ENCODE measurements around the gene WDR44.
"Not testable (repeated sequence)": the region's sequence is repeated elsewhere in the genome, so short reads cannot be mapped to it uniquely, and the experiment has no call there.

The WDR44 gene

GRCh38 chrX:118360429-118361125 is 14.7 kb downstream of the WDR44 start:
- DNase-seq (ENCODE audit: low read depth), result no peak

GRCh38 chrX:118364261-118364660 is 18.4 kb downstream of the WDR44 start:
- DNase-seq (ENCODE audit: low read depth), result no peak

GRCh38 chrX:118367338-118367737 is 21.4 kb downstream of the WDR44 start:
- no peak for DNase-seq (ENCODE audit: low read depth)

GRCh38 chrX:118368398-118368797 is 22.5 kb downstream of the WDR44 start:
- no peak for DNase-seq (ENCODE audit: low read depth)

- no peak for DNase-seq (ENCODE audit: low read depth)
Observed at GRCh38 chrX:118370921-118371624, 25.2 kb downstream of the WDR44 start.

GRCh38 chrX:118373538-118373937 is 27.6 kb downstream of the WDR44 start:
- no peak for DNase-seq (ENCODE audit: low read depth)

- DNase-seq (ENCODE audit: low read depth), result no peak
Observed at GRCh38 chrX:118383120-118383519, 37.2 kb downstream of the WDR44 start.

GRCh38 chrX:118392716-118393115 is 46.8 kb downstream of the WDR44 start:
- DNase-seq (ENCODE audit: low read depth), result no peak

GRCh38 chrX:118396113-118396512 is 50.2 kb downstream of the WDR44 start:
- no peak for DNase-seq (ENCODE audit: low read depth)

GRCh38 chrX:118418811-118419251 is 72.9 kb downstream of the WDR44 start:
- DNase-seq (ENCODE audit: low read depth), result no peak

GRCh38 chrX:118420462-118420861 is 74.6 kb downstream of the WDR44 start:
- no peak for DNase-seq (ENCODE audit: low read depth)

GRCh38 chrX:118423558-118423957 is 77.7 kb downstream of the WDR44 start:
- no peak for DNase-seq (ENCODE audit: low read depth)

- DNase-seq (ENCODE audit: low read depth), result no peak
Observed at GRCh38 chrX:118432799-118433198, 86.9 kb downstream of the WDR44 start.

GRCh38 chrX:118437283-118437682 is 91.4 kb downstream of the WDR44 start:
- no peak for DNase-seq (ENCODE audit: low read depth)

- DNase-seq (ENCODE audit: low read depth), result no peak
Observed at GRCh38 chrX:118448273-118448783, 102.4 kb downstream of the WDR44 start.

- no peak for DNase-seq (ENCODE audit: low read depth)
Observed at GRCh38 chrX:118455013-118455412, 109.1 kb downstream of the WDR44 start.

GRCh38 chrX:118459494-118459893 is 113.6 kb downstream of the WDR44 start:
- no peak for DNase-seq (ENCODE audit: low read depth)

- DNase-seq (ENCODE audit: low read depth), result no peak
Observed at GRCh38 chrX:118464501-118464900, 118.6 kb downstream of the WDR44 start.

GRCh38 chrX:118468122-118468521 is 122.2 kb downstream of the WDR44 start:
- DNase-seq (ENCODE audit: low read depth), result no peak

GRCh38 chrX:118470721-118471347 is 124.9 kb downstream of the WDR44 start:
- not testable (repeated sequence) for DNase-seq (ENCODE audit: low read depth)

- DNase-seq (ENCODE audit: low read depth), result no peak
Observed at GRCh38 chrX:118474586-118474985, 128.7 kb downstream of the WDR44 start.

- no peak for DNase-seq (ENCODE audit: low read depth)
Observed at GRCh38 chrX:118475903-118476302, 130.0 kb downstream of the WDR44 start.

- no peak for DNase-seq (ENCODE audit: low read depth)
Observed at GRCh38 chrX:118480172-118480571, 134.3 kb downstream of the WDR44 start.

Data from activated T-cell treated with anti-CD3 and anti-CD28 coated beads for 1 hour (primary cell).